K562 (cell line): ENCODE data around the gene LMNTD2. TPM values are rescaled to one million over a fixed set of nuclear protein-coding genes. Genes with fewer than 3 reads are reported as not detected.

Experiments
- CREM ChIP-seq: IDR thresholded peaks from 2 replicates; pipeline ENCODE4 v1.6.1; 2014; ENCODE audit warnings: antibody characterized with exemption, low read depth
- ELF2 ChIP-seq: fragments of 250-450 bp; sonication (Bioruptor Pico); IDR thresholded peaks from 2 replicates; pipeline ENCODE4 v1.5.0; 2021; ENCODE audit warnings: mild to moderate bottlenecking
- HCFC1 ChIP-seq: IDR thresholded peaks from 2 replicates; pipeline ENCODE4 v1.6.1; 2012; ENCODE audit warnings: low read depth, low read length, improper control_type of control experiment
- HNRNPLL ChIP-seq: fragments of 200-400 bp; formaldehyde crosslinking; IDR thresholded peaks from 2 replicates; pipeline ENCODE4 v1.6.1; 2017; ENCODE audit warnings: low read length, low read depth, mild to moderate bottlenecking; ENCODE audit not compliant: poor library complexity, severe bottlenecking
- KAT7 ChIP-seq: sonication (generic); formaldehyde crosslinking; IDR thresholded peaks from 2 replicates; pipeline ENCODE4 v1.8.0; 2022; ENCODE audit warnings: missing genetic modification reagents, mild to moderate bottlenecking, borderline replicate concordance
- MEIS2 ChIP-seq: fragments of 450-650 bp; IDR thresholded peaks from 2 replicates; pipeline ENCODE4 v1.6.1; 2014; ENCODE audit warnings: mild to moderate bottlenecking; ENCODE audit not compliant: partially characterized antibody
- MIER1 ChIP-seq: fragments of 450-650 bp; IDR thresholded peaks from 2 replicates; pipeline ENCODE4 v1.6.1; 2016; ENCODE audit warnings: antibody characterized with exemption, mild to moderate bottlenecking, low read depth
- MTA3 ChIP-seq: fragments of 450-650 bp; formaldehyde crosslinking; IDR thresholded peaks from 2 replicates; pipeline ENCODE4 v1.6.1; 2017; ENCODE audit warnings: mild to moderate bottlenecking, borderline replicate concordance
- NONO ChIP-seq, 2 experiments: fragments of 200-400 bp in 1 of 2; fragments of 450-650 bp in 1 of 2; formaldehyde crosslinking in 1 of 2; IDR thresholded peaks; 2 replicates each; pipeline ENCODE4 v1.6.1; 2017; ENCODE audit warnings: low read depth in 2 of 2, mild to moderate bottlenecking in 2 of 2, moderate library complexity in 2 of 2, low read length in 1 of 2
- NUFIP1 ChIP-seq: fragments of 450-650 bp; IDR thresholded peaks from 2 replicates; pipeline ENCODE4 v1.6.1; 2018; ENCODE audit not compliant: partially characterized antibody
- PHF21A ChIP-seq: fragments of 450-650 bp; IDR thresholded peaks from 2 replicates; pipeline ENCODE4 v1.6.1; 2017; ENCODE audit warnings: low read depth, borderline replicate concordance
- PRPF4 ChIP-seq: fragments of 200-400 bp; formaldehyde crosslinking; IDR thresholded peaks from one replicate; pipeline ENCODE4 v1.6.1; 2017; ENCODE audit warnings: low read length, low read depth, mild to moderate bottlenecking; ENCODE audit not compliant: insufficient read depth, poor library complexity, severe bottlenecking
- SIN3A ChIP-seq, 2 experiments: fragments of 150-350 bp in 1 of 2; IDR thresholded peaks; 2 replicates each; pipeline ENCODE4 v1.6.1; 2011 to 2016; ENCODE audit warnings: borderline replicate concordance in 2 of 2, low read depth in 2 of 2, low read length in 2 of 2, mild to moderate bottlenecking in 2 of 2, moderate library complexity in 2 of 2; ENCODE audit not compliant: control insufficient read depth in 1 of 2
- SOX6 ChIP-seq: fragments of 450-650 bp; IDR thresholded peaks from 2 replicates; pipeline ENCODE4 v1.6.1; 2014; ENCODE audit warnings: mild to moderate bottlenecking
- TAF15 ChIP-seq: fragments of 200-400 bp; formaldehyde crosslinking; IDR thresholded peaks from 2 replicates; pipeline ENCODE4 v1.6.1; 2017; ENCODE audit warnings: mild to moderate bottlenecking, low read depth, low read length, moderate library complexity
- TBL1XR1 ChIP-seq, 2 experiments: IDR thresholded peaks; 2 replicates each; pipeline ENCODE4 v1.6.1; 2012; ENCODE audit warnings: improper control_type of control experiment in 2 of 2, low read length in 2 of 2, mild to moderate bottlenecking in 1 of 2
- TFAP4 ChIP-seq: sonication (generic); formaldehyde crosslinking; IDR thresholded peaks from 2 replicates; pipeline ENCODE4 v1.8.0; 2022; ENCODE audit warnings: missing genetic modification reagents, mild to moderate bottlenecking, moderate library complexity, borderline replicate concordance
- TRIM28 ChIP-seq: fragments of 450-650 bp; IDR thresholded peaks from 2 replicates; pipeline ENCODE4 v1.6.1; 2017
- YY1 ChIP-seq, 3 experiments: IDR thresholded peaks; 2 replicates each; pipeline ENCODE4 v1.6.1; 2011; ENCODE audit warnings: low read length in 2 of 3, mild to moderate bottlenecking in 2 of 3, moderate library complexity in 2 of 3, borderline replicate concordance in 1 of 3, control low read depth in 1 of 3, low read depth in 1 of 3; ENCODE audit not compliant: insufficient read depth in 3 of 3, insufficient replicate concordance in 2 of 3, control insufficient read depth in 1 of 3, insufficient read length in 1 of 3; ENCODE audit errors: extremely low read depth in 1 of 3
- ZFP36 ChIP-seq: fragments of 150-350 bp; IDR thresholded peaks from 2 replicates; pipeline ENCODE4 v1.6.1; 2018; ENCODE audit warnings: low read length, low read depth; ENCODE audit not compliant: partially characterized antibody
- ZKSCAN3 ChIP-seq: fragments of 250-450 bp; sonication (Bioruptor Pico); IDR thresholded peaks from 2 replicates; pipeline ENCODE4 v1.4.0; 2020
- ZNF140 ChIP-seq: fragments of 250-450 bp; sonication (Bioruptor Pico); IDR thresholded peaks from 2 replicates; pipeline ENCODE4 v1.8.0; 2021; ENCODE audit warnings: moderate library complexity, mild to moderate bottlenecking, inconsistent platforms
- ZNF146 ChIP-seq: IDR thresholded peaks from one replicate; pipeline ENCODE4 v1.6.1; 2018; ENCODE audit warnings: missing compliant biosample characterization; ENCODE audit not compliant: unreplicated experiment
- ZNF354B ChIP-seq: fragments of 250-450 bp; sonication (Bioruptor Pico); IDR thresholded peaks from 2 replicates; pipeline ENCODE4 v1.4.0; 2020
- ZNF436 ChIP-seq: fragments of 250-450, 450-650 bp; sonication (Bioruptor Pico); formaldehyde crosslinking; IDR thresholded peaks from 2 replicates; pipeline ENCODE4 v1.7.0; 2020; ENCODE audit warnings: mild to moderate bottlenecking
- ZNF644 ChIP-seq: fragments of 200-800 bp; sonication (Bioruptor generic); IDR thresholded peaks from 2 replicates; pipeline ENCODE4 v1.6.1; 2016; ENCODE audit warnings: low read depth, missing genetic modification characterization, missing compliant biosample characterization
- polyA plus RNA-seq, 8 experiments: library from polyadenylated mRNA; depleted of rRNA in 4 of 8; stranded (reverse) in 5 of 8; unstranded in 3 of 8; fragments of >200 nt; fragmentation: Nextera tagmentation in 2 of 8; fragmentation: Illumina TruSeq in 1 of 8; extraction: Ambion mirVana in 2 of 8; extraction: Trizol in 1 of 8; gene quantifications; 2 replicates each; pipeline versions ENCODE4 v1.2.1 to v1.2.3, GENCODE V29; 2011 to 2014; ENCODE audit warnings: inconsistent platforms in 1 of 8, missing spikeins in 1 of 8
- total RNA-seq, 7 experiments: library from RNA; depleted of rRNA in 6 of 7; stranded (reverse); fragments of >200 nt in 6 of 7; fragmentation: Illumina TruSeq in 2 of 7; extraction: Trizol in 2 of 7; gene quantifications; 2 replicates each; pipeline versions ENCODE4 v1.2.1 to v1.2.3, GENCODE V29; 2011 to 2021; ENCODE audit warnings: low replicate concordance in 1 of 7

Gene LMNTD2
- total and polyA plus RNA-seq, 9 of the 15 experiments (the other 6 are each of a cell fraction or from before 2014, with no cell fraction given), result 0.48 to 4.2 (median 1.5) TPM; not detected in 3

GRCh38 chr11:506238-506994 is 54.1 kb downstream of the LMNTD2 start (continued):
- TF ChIP-seq ZNF644 (tag) (peak; percentile 70; the same call in 1 of the 2 replicates), CREM (peak; percentile 99), ZNF354B (CRISPR knock-in tag) (no peak), TRIM28 (no peak), KAT7 (0 out of 2 replicates have a peak, but pooled peaks have one; percentile 22), ZFP36 (peak; percentile 17), MEIS2 (peak; percentile 66), NUFIP1 (peak; percentile 8), HNRNPLL (peak; percentile 36), PHF21A (0 out of 2 replicates have a peak, but pooled peaks have one; percentile 33), TFAP4 (CRISPR knock-in tag) (peak; percentile 66), HCFC1 (peak; percentile 84), YY1 (IDR thresholded peaks at IDR 0.05; ENCODE audit: borderline replicate concordance in 1 of 3, control insufficient read depth in 1 of 3, extremely low read depth in 1 of 3, insufficient read depth in 3 of 3, insufficient read length in 1 of 3, insufficient replicate concordance in 2 of 3, low read depth in 1 of 3, low read length in 2 of 3) (peak in 1 of 3 experiments; percentile 6), ZNF436 (CRISPR knock-in tag) (no peak), MTA3 (no peak; the same call in 1 of the 2 replicates), SOX6 (peak; percentile 6; the same call in 1 of the 2 replicates), MIER1 (no peak), ELF2 (CRISPR knock-in tag) (peak; percentile 92), NONO (IDR thresholded peaks at IDR 0.05; ENCODE audit: low read depth in 2 of 2, low read length in 1 of 2) (no peak), ZNF146 (CRISPR knock-in tag) (no peak), TBL1XR1 (IDR thresholded peaks at IDR 0.05; ENCODE audit: low read length in 2 of 2) (peak in 1 of 2 experiments; percentile 73; a peak in 1 of 4 replicates), PRPF4 (peak; percentile 57), TAF15 (0 out of 2 replicates have a peak, but pooled peaks have one; percentile 50), ZKSCAN3 (CRISPR knock-in tag) (no peak), ZNF140 (CRISPR knock-in tag) (no peak), SIN3A (IDR thresholded peaks at IDR 0.05; ENCODE audit: borderline replicate concordance in 2 of 2, control insufficient read depth in 1 of 2, low read depth in 2 of 2, low read length in 2 of 2) (peak in 1 of 2 experiments; percentile 87; a peak in 2 of 4 replicates)
